Panc1 (cell line): ENCODE results near the gene FIGN. TPM values are rescaled to one million over a fixed set of nuclear protein-coding genes. Genes with fewer than 3 reads are reported as not detected.
A peak's percentile ranks its signal among the peaks of the same experiment; 100 is the strongest.

Source experiments
- ATAC-seq: fragments of 200-7000 bp; cut with Tn5 transposase; 2 replicates; pipeline ENCODE4 v1.9.1; 2020; ENCODE audit warnings: mild to moderate bottlenecking, moderate library complexity
- BruUV-seq: library from RNA; stranded (reverse); fragments of 400-500 nt; replicated peaks from 2 replicates; lab custom pipeline; 2021; lab: Mats Ljungman, UMichigan
- CTCF ChIA-PET: fragments of 300-600 bp; sonication (Branson Sonifier 250); formaldehyde crosslinking; loops from one replicate; lab custom pipeline; 2022; ENCODE audit warnings: antibody characterized with exemption; lab: Charles Lee
- POLR2A ChIA-PET: fragments of 300-600 bp; sonication (Branson Sonifier 250); formaldehyde crosslinking; loops from one replicate; lab custom pipeline; 2022; ENCODE audit warnings: antibody characterized with exemption; lab: Charles Lee
- DNase-seq: peaks from one replicate; pipeline ENCODE4 v3.0.0-alpha.2; 2010; ENCODE audit warnings: low read depth, low spot score
- H3K27ac ChIP-seq: 2 replicates; pipeline ENCODE4 v1.5.1; 2011; ENCODE audit warnings: mild to moderate bottlenecking, low read length, inconsistent platforms
- H3K27me3 ChIP-seq: fragments of 200-500 bp; sonication (Bioruptor generic); 2 replicates; pipeline ENCODE4 v1.6.0; 2014; ENCODE audit warnings: low read length, inconsistent platforms; ENCODE audit not compliant: control insufficient read depth, insufficient read depth
- H3K36me3 ChIP-seq: fragments of 200-500 bp; sonication (Bioruptor generic); 2 replicates; pipeline ENCODE4 v1.5.1; 2014; ENCODE audit warnings: inconsistent platforms, mild to moderate bottlenecking, low read length, moderate library complexity; ENCODE audit not compliant: control insufficient read depth, insufficient read depth
- H3K4me1 ChIP-seq: 2 replicates; pipeline ENCODE4 v1.5.1; 2011; ENCODE audit warnings: inconsistent platforms, mild to moderate bottlenecking, low read length, moderate library complexity; ENCODE audit not compliant: control insufficient read depth, insufficient read depth
- H3K4me3 ChIP-seq, 2 experiments: 2 replicates each; pipeline ENCODE4 v1.5.1; 2011 to 2012; ENCODE audit warnings: low read depth in 2 of 2, low read length in 2 of 2, mild to moderate bottlenecking in 2 of 2, inconsistent platforms in 1 of 2, moderate library complexity in 1 of 2
- H3K9me3 ChIP-seq: fragments of 200-500 bp; sonication (Bioruptor generic); 2 replicates; pipeline ENCODE4 v1.5.1; 2014; ENCODE audit warnings: low read depth, mild to moderate bottlenecking, inconsistent platforms, low read length, moderate library complexity; ENCODE audit not compliant: control insufficient read depth, insufficient read depth
- CTCF ChIP-seq: fragments of 450-650 bp; IDR thresholded peaks from 2 replicates; pipeline ENCODE4 v1.5.1; 2017; ENCODE audit warnings: mild to moderate bottlenecking
- POLR2AphosphoS5 ChIP-seq: IDR thresholded peaks from 2 replicates; pipeline ENCODE4 v1.6.1; 2012; ENCODE audit warnings: mild to moderate bottlenecking, low read depth, low read length, moderate library complexity
- SIN3A ChIP-seq: IDR thresholded peaks from 2 replicates; pipeline ENCODE4 v1.6.1; 2012; ENCODE audit warnings: low read depth, mild to moderate bottlenecking, low read length, moderate library complexity, borderline replicate concordance; ENCODE audit not compliant: insufficient read depth
- TCF7L2 ChIP-seq: IDR thresholded peaks from 2 replicates; pipeline ENCODE4 v1.6.1; 2011; ENCODE audit warnings: mild to moderate bottlenecking, low read depth, low read length, inconsistent platforms
- in situ Hi-C: cut with HindIII; loops from 2 replicates; pipeline ENCODE4 v1.10.0; 2016; ENCODE audit warnings: low sequenced_read_pairs, low pct_unique_long_range_greater_than_20kb
- intact Hi-C: fragments of 100-400 bp; cut with micrococcal nuclease; formaldehyde crosslinking; loops from one replicate; pipeline ENCODE4 v1.10.0; 2022; ENCODE audit not compliant: unreplicated experiment
- total RNA-seq: library from RNA; stranded (reverse); gene quantifications from one replicate; pipeline ENCODE4 v1.2.1, GENCODE V29; 2021; ENCODE audit not compliant: unreplicated experiment
- TF ChIP-seq, protein P1 (sequence below), 2 experiments: IDR thresholded peaks; 2 replicates each; pipeline ENCODE4 v1.6.1; 2011 to 2012; ENCODE audit warnings: low read depth in 2 of 2, control low read depth in 1 of 2, low read length in 1 of 2, mild to moderate bottlenecking in 1 of 2, moderate library complexity in 1 of 2; ENCODE audit not compliant: insufficient read depth in 1 of 2

Gene FIGN
- total RNA-seq, 1 experiment from 2014 or later: 19.5 TPM

DNA sequence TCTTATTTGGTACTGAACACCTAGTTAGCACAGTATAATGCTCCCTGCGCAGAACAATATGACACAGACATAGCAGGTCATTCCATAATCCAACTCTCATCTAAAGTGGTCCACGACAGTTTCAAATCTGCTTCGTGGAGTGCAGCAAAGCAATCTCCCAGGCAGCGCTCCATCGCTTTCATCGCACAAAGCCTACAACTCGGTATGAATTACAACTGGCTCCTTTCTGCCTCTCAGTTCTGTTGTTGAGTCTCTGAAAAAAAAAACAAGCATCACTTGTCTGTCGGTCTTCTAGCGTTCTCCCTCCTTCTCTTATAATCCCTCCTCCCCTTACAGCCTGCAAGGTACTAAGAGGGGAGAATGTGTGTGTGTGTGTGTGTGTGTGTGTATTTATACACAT is 123.5 kb downstream of the FIGN start:
- 0 out of 2 replicates have a peak, but pooled peaks cover 4% of the 10 kb centered on the region for H3K4me1 ChIP-seq
- no peak overlapping the region for H3K4me3 ChIP-seq
- ATAC-seq (no peak), DNase-seq (no peak)
- ChIA-PET POLR2A (no interaction called here), CTCF (no interaction called here)
- H3K27ac ChIP-seq: no peak overlapping the region
- H3K36me3 ChIP-seq: no peaks in the 10 kb centered on the region
- TF ChIP-seq POLR2AphosphoS5: no peak
- TF ChIP-seq, protein P1, sequence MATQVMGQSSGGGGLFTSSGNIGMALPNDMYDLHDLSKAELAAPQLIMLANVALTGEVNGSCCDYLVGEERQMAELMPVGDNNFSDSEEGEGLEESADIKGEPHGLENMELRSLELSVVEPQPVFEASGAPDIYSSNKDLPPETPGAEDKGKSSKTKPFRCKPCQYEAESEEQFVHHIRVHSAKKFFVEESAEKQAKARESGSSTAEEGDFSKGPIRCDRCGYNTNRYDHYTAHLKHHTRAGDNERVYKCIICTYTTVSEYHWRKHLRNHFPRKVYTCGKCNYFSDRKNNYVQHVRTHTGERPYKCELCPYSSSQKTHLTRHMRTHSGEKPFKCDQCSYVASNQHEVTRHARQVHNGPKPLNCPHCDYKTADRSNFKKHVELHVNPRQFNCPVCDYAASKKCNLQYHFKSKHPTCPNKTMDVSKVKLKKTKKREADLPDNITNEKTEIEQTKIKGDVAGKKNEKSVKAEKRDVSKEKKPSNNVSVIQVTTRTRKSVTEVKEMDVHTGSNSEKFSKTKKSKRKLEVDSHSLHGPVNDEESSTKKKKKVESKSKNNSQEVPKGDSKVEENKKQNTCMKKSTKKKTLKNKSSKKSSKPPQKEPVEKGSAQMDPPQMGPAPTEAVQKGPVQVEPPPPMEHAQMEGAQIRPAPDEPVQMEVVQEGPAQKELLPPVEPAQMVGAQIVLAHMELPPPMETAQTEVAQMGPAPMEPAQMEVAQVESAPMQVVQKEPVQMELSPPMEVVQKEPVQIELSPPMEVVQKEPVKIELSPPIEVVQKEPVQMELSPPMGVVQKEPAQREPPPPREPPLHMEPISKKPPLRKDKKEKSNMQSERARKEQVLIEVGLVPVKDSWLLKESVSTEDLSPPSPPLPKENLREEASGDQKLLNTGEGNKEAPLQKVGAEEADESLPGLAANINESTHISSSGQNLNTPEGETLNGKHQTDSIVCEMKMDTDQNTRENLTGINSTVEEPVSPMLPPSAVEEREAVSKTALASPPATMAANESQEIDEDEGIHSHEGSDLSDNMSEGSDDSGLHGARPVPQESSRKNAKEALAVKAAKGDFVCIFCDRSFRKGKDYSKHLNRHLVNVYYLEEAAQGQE (IDR thresholded peaks at IDR 0.05; ENCODE audit: insufficient read depth in 1 of 2, low read depth in 2 of 2, low read length in 1 of 2): no peak
- no peak for TF ChIP-seq SIN3A
- TF ChIP-seq TCF7L2: no peak
- no peak for TF ChIP-seq CTCF
- intact Hi-C loops: no loop called here
- H3K9me3 ChIP-seq: no peaks in the 10 kb centered on the region
- no peaks in the 10 kb centered on the region for H3K27me3 ChIP-seq
- in situ Hi-C loops: no loop called here
- BruUV-seq: no TSS peak

DNA sequence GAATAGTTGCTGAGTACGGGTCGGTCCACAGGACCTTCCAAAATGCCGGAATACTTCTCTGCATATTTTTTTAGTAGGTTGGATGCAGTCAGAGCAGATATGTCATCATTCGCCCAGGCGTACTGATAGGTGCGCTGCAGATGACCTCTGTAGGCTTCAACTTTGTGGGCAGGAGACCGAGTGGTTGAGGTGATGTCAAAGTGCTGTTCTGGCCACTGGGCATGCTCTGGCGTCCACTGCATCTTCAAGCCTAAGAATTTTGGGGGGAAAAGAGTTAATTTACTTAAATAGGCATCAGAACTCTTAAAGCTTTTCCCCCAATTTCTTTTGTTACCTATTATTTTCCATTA is 124.3 kb downstream of the FIGN start:
- DNase-seq (no peak), ATAC-seq (no peak)
- BruUV-seq: no TSS peak
- Histone ChIP-seq H3K9me3 (no peaks in the 10 kb centered on the region), H3K4me3 (no peak overlapping the region), H3K4me1 (0 out of 2 replicates have a peak, but pooled peaks cover 4% of the 10 kb centered on the region), H3K36me3 (no peaks in the 10 kb centered on the region), H3K27me3 (no peaks in the 10 kb centered on the region), H3K27ac (no peak overlapping the region)
- ChIA-PET CTCF (no interaction called here), POLR2A (no interaction called here)
- peak; percentile 7; the same call in 1 of the 2 replicates for TF ChIP-seq CTCF
- TF ChIP-seq, protein P1 (IDR thresholded peaks at IDR 0.05; ENCODE audit: insufficient read depth in 1 of 2, low read depth in 2 of 2, low read length in 1 of 2): no peak
- in situ Hi-C loops (no loop called here), intact Hi-C loops (no loop called here)
